ENCODE measurements around the gene CLEC19A. TPM values are rescaled to one million over a fixed set of nuclear protein-coding genes. Genes with fewer than 3 reads are reported as not detected.

The CLEC19A gene
- total RNA-seq, 1 experiment from 2014 or later = 0.41 TPM

DNA sequence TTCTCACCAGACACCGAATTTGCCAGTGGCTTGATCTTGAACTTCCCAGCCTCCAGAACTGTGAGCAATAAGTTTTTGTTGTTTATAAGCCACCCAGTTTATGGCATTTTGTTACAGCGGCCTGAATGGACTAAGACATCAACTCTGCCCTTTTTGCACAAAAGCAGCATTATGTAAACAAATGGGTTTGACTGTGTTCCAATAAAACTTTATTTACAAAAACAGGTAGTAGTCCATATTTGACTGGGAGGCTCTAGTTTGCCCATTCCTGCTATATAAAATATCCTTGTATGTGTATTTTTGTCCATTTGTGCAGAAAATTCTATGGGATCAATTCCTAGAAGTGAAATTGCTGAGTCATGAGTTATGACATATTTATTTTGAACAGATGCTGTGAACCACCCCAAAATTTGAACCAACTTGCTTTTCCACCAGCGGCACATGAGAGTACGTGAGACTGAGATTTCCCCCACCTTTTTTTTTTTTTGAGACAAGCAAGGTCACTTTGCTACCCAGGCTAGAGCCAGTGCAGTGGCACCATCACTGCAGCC, 21.3 kb upstream of the CLEC19A start:
- intact Hi-C loops (cut with micrococcal nuclease; ENCODE audit: unreplicated experiment) = no loop called here
- H2AFZ ChIP-seq = no peak overlapping the region
- H3K4me3 ChIP-seq = no peak overlapping the region
- no peaks in the 10 kb centered on the region for H3K9me3 ChIP-seq (ENCODE audit: insufficient read depth, low read depth)
- H3K4me2 ChIP-seq = no peak overlapping the region
- DNase-seq = no peak
- no peaks in the 10 kb centered on the region for H4K20me1 ChIP-seq (ENCODE audit: insufficient read depth)
- TF ChIP-seq, protein P1, sequence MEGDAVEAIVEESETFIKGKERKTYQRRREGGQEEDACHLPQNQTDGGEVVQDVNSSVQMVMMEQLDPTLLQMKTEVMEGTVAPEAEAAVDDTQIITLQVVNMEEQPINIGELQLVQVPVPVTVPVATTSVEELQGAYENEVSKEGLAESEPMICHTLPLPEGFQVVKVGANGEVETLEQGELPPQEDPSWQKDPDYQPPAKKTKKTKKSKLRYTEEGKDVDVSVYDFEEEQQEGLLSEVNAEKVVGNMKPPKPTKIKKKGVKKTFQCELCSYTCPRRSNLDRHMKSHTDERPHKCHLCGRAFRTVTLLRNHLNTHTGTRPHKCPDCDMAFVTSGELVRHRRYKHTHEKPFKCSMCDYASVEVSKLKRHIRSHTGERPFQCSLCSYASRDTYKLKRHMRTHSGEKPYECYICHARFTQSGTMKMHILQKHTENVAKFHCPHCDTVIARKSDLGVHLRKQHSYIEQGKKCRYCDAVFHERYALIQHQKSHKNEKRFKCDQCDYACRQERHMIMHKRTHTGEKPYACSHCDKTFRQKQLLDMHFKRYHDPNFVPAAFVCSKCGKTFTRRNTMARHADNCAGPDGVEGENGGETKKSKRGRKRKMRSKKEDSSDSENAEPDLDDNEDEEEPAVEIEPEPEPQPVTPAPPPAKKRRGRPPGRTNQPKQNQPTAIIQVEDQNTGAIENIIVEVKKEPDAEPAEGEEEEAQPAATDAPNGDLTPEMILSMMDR (conservative IDR thresholded peaks at IDR 0.05) = no peak
- no peak for TF ChIP-seq EZH2 (IDR thresholded peaks at IDR 0.05; ENCODE audit: low read depth)
- ChIA-PET POLR2A (ENCODE audit: unreplicated experiment) (no interaction called here), CTCF (no interaction called here)
- H3K79me2 ChIP-seq (ENCODE audit: low read depth) = no peaks in the 10 kb centered on the region
- no TSS peak for BruUV-seq (replicated peaks)
- no peaks in the 10 kb centered on the region for H3K27me3 ChIP-seq (ENCODE audit: insufficient read depth, low read depth)
- no peaks in the 10 kb centered on the region for H3K36me3 ChIP-seq (ENCODE audit: low read depth)
- no peaks in the 10 kb centered on the region for H3F3A ChIP-seq (ENCODE audit: insufficient read depth, low read depth)
- H3K27ac ChIP-seq = no peak overlapping the region
- no peaks in the 10 kb centered on the region for H3K9me2 ChIP-seq (ENCODE audit: insufficient read depth)
- no peaks in the 10 kb centered on the region for H3K4me1 ChIP-seq (replicated peaks; ENCODE audit: insufficient read depth)

DNA sequence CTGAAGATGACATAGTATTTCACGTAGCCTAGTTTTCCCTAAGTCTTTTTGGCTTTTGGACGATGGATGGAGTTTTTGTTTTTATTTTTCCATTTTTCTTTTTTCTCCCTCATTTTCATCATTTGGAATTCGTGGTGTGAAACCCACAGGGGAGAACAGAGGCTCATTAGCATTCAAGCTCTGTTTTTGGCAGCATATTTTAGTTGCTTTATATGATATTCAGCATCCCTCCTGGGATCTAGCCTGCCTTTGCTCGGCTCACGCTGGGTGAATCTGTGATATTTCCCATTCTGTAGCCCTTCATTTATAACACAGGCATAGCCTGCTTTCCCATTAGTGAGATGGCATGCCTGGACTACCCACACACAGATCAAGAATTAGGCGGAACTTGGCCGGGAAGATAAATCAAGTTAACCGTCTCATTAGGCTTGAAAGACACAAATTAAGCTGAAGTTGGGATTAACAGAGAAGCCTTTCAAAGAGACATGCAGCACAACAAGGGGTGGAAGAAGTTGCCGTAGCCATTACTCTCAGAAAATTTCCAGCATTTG, 20.1 kb upstream of the CLEC19A start:
- no peak overlapping the region for H3K4me2 ChIP-seq
- CTCF ChIA-PET = no interaction called here
- no peak overlapping the region for H3K27ac ChIP-seq
- no peak for TF ChIP-seq EZH2 (IDR thresholded peaks at IDR 0.05; ENCODE audit: low read depth)
- TF ChIP-seq, protein P1 (conservative IDR thresholded peaks at IDR 0.05) = no peak
- no peaks in the 10 kb centered on the region for H3K79me2 ChIP-seq (ENCODE audit: low read depth)
- intact Hi-C loops (cut with micrococcal nuclease; ENCODE audit: unreplicated experiment) = no loop called here
- no peak overlapping the region for H3K4me3 ChIP-seq
- no peaks in the 10 kb centered on the region for H3K9me2 ChIP-seq (ENCODE audit: insufficient read depth)
- no peaks in the 10 kb centered on the region for H3F3A ChIP-seq (ENCODE audit: insufficient read depth, low read depth)
- H4K20me1 ChIP-seq (ENCODE audit: insufficient read depth) = no peaks in the 10 kb centered on the region
- no TSS peak for BruUV-seq (replicated peaks)
- no peaks in the 10 kb centered on the region for H3K36me3 ChIP-seq (ENCODE audit: low read depth)
- POLR2A ChIA-PET (ENCODE audit: unreplicated experiment) = interaction anchor here (0.6 kb wide), 1 partner anchor 87 kb away, joined by 5 read pairs; no protein-coding TSS in a partner anchor
- no peak overlapping the region for H2AFZ ChIP-seq
- H3K9me3 ChIP-seq (ENCODE audit: insufficient read depth, low read depth) = no peaks in the 10 kb centered on the region
- H3K27me3 ChIP-seq (ENCODE audit: insufficient read depth, low read depth) = no peaks in the 10 kb centered on the region
- no peaks in the 10 kb centered on the region for H3K4me1 ChIP-seq (replicated peaks; ENCODE audit: insufficient read depth)
- no peak for DNase-seq

DNA sequence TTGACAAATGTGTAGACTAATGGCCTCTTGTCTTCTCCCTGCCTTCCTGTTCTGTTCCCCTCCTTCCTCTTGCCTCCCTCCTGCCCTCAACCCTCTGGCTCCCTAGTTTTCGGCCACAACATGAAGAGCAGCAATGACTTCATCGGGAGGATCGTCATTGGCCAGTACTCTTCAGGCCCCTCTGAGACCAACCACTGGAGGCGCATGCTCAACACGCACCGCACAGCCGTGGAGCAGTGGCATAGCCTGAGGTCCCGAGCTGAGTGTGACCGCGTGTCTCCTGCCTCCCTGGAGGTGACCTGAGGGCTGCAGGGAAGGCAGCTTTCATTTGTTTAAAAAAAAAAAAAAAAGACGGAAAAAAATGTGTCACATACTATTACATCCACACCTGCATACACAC, 18.8 kb upstream of the CLEC19A start:
- CTCF ChIA-PET = no interaction called here
- no peak overlapping the region for H2AFZ ChIP-seq
- no peaks in the 10 kb centered on the region for H4K20me1 ChIP-seq (ENCODE audit: insufficient read depth)
- no peak overlapping the region for H3K4me3 ChIP-seq
- POLR2A ChIA-PET (ENCODE audit: unreplicated experiment) = interaction anchor here (0.7 kb wide), 1 partner anchor 16 kb away, joined by 3 read pairs; no protein-coding TSS in a partner anchor
- H3K4me2 ChIP-seq = no peak overlapping the region
- BruUV-seq (replicated peaks) = no TSS peak
- TF ChIP-seq EZH2 (IDR thresholded peaks at IDR 0.05; ENCODE audit: low read depth) = no peak
- TF ChIP-seq, protein P1 (conservative IDR thresholded peaks at IDR 0.05) = no peak
- H3K27me3 ChIP-seq (ENCODE audit: insufficient read depth, low read depth) = no peaks in the 10 kb centered on the region
- no peaks in the 10 kb centered on the region for H3K9me3 ChIP-seq (ENCODE audit: insufficient read depth, low read depth)
- intact Hi-C loops (cut with micrococcal nuclease; ENCODE audit: unreplicated experiment) = no loop called here
- no peak overlapping the region for H3K27ac ChIP-seq
- H3K36me3 ChIP-seq (ENCODE audit: low read depth) = no peaks in the 10 kb centered on the region
- no peaks in the 10 kb centered on the region for H3K79me2 ChIP-seq (ENCODE audit: low read depth)
- no peaks in the 10 kb centered on the region for H3K9me2 ChIP-seq (ENCODE audit: insufficient read depth)
- H3K4me1 ChIP-seq (replicated peaks; ENCODE audit: insufficient read depth) = no peaks in the 10 kb centered on the region
- no peaks in the 10 kb centered on the region for H3F3A ChIP-seq (ENCODE audit: insufficient read depth, low read depth)
- DNase-seq = no peak

Measured in PC-9 (cell line).